ENCODE data around the gene SLIT3.

GRCh38 chr5:169307646-169308045, 6.7 kb upstream of the SLIT3 start:
- TF ChIP-seq POLR2A (IDR thresholded peaks at IDR 0.05), result no peak
- no peak for TF ChIP-seq CTCF (IDR thresholded peaks at IDR 0.05 in 4 of 5, conservative IDR thresholded peaks at IDR 0.05 in 1 of 5)

Measured in gastrocnemius medialis (tissue), 4 donors.